ENCODE results near the gene ESPL1. TPM values are rescaled to one million over a fixed set of nuclear protein-coding genes. Genes with fewer than 3 reads are reported as not detected.
A peak's percentile ranks its signal among the peaks of the same experiment; 100 is the strongest.

ESPL1 gene
- total and polyA plus RNA-seq, 4 donors = 0.77 to 6.7 (median 1.5) TPM

DNA sequence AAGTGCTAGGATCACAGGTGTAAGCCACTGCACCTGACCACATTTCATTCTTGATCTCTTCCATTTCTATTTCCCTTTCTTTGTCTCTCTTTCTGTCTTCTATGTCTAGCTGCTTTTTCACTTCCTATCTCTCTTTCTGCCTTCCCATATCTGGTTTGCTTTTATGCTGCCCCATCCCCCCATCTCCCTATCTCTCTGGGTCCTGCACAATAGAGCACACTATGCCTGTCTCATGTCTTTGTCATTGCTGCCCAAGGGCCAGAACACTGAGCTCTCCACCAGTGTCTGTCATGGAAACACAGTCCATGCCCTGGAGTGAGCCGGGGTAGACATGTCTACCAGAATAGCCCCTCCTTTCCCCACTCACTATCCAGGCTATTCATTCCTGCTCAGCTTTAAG, 23.8 kb upstream of the ESPL1 start:
- H3K4me1 ChIP-seq (ENCODE audit: control insufficient read depth in 5 of 5, insufficient read depth in 5 of 5, low read length in 5 of 5) = no peaks in the 10 kb centered on the region
- H3K27me3 ChIP-seq (ENCODE audit: control insufficient read depth in 3 of 3, insufficient read depth in 3 of 3, low read length in 2 of 3) = no peaks in the 10 kb centered on the region
- H3K9ac ChIP-seq (ENCODE audit: insufficient read depth in 1 of 2, low read length in 2 of 2) = no peak overlapping the region
- no peak for ATAC-seq (ENCODE audit: insufficient read depth, low FRiP score)
- DNase-seq = no peak
- no peaks in the 10 kb centered on the region for H3K9me3 ChIP-seq (ENCODE audit: control insufficient read depth in 4 of 4, insufficient read depth in 3 of 4, low read length in 3 of 4)
- H3K4me3 ChIP-seq = no peak overlapping the region
- TF ChIP-seq, protein P1, sequence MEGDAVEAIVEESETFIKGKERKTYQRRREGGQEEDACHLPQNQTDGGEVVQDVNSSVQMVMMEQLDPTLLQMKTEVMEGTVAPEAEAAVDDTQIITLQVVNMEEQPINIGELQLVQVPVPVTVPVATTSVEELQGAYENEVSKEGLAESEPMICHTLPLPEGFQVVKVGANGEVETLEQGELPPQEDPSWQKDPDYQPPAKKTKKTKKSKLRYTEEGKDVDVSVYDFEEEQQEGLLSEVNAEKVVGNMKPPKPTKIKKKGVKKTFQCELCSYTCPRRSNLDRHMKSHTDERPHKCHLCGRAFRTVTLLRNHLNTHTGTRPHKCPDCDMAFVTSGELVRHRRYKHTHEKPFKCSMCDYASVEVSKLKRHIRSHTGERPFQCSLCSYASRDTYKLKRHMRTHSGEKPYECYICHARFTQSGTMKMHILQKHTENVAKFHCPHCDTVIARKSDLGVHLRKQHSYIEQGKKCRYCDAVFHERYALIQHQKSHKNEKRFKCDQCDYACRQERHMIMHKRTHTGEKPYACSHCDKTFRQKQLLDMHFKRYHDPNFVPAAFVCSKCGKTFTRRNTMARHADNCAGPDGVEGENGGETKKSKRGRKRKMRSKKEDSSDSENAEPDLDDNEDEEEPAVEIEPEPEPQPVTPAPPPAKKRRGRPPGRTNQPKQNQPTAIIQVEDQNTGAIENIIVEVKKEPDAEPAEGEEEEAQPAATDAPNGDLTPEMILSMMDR (IDR thresholded peaks at IDR 0.05; ENCODE audit: control extremely low read depth, extremely low read depth) = no peak
- no peaks in the 10 kb centered on the region for H3K36me3 ChIP-seq (ENCODE audit: control insufficient read depth in 4 of 4, insufficient read depth in 4 of 4, low read length in 4 of 4)
- no peak overlapping the region for H3K27ac ChIP-seq (ENCODE audit: low read depth in 1 of 2, low read length in 1 of 2)
- 71 to 83% methylated on average over 1 of the region's 1 CpG for WGBS, 2 donors

DNA sequence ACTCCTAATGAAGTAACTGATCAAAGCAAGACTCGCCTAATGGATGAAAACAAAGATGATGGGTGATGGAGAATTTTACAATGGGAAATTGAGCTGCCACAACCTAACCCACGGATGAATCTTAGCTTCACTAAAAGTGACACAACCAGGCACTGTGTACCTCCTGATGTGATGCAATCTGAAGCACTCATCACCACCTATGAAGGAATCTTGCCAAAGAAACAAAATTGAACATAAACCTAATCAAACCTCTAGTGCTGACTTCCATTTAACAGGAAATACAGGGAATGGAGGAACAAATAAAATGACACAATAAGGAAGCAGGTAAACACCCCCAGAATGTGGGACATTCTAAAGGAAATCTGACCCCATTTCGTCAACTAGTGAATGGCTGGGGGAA, 22.8 kb upstream of the ESPL1 start:
- no peak overlapping the region for H3K4me3 ChIP-seq
- TF ChIP-seq, protein P1 (IDR thresholded peaks at IDR 0.05; ENCODE audit: control extremely low read depth, extremely low read depth) = no peak
- H3K36me3 ChIP-seq (ENCODE audit: control insufficient read depth in 4 of 4, insufficient read depth in 4 of 4, low read length in 4 of 4) = no peaks in the 10 kb centered on the region
- no peaks in the 10 kb centered on the region for H3K27me3 ChIP-seq (ENCODE audit: control insufficient read depth in 3 of 3, insufficient read depth in 3 of 3, low read length in 2 of 3)
- WGBS, 2 donors = 81 to 84% methylated on average over 3 of the region's 3 CpGs
- no peak overlapping the region for H3K9ac ChIP-seq (ENCODE audit: insufficient read depth in 1 of 2, low read length in 2 of 2)
- ATAC-seq (ENCODE audit: insufficient read depth, low FRiP score) (no peak), DNase-seq (no peak)
- no peak overlapping the region for H3K27ac ChIP-seq (ENCODE audit: low read depth in 1 of 2, low read length in 1 of 2)
- no peaks in the 10 kb centered on the region for H3K9me3 ChIP-seq (ENCODE audit: control insufficient read depth in 4 of 4, insufficient read depth in 3 of 4, low read length in 3 of 4)
- no peaks in the 10 kb centered on the region for H3K4me1 ChIP-seq (ENCODE audit: control insufficient read depth in 5 of 5, insufficient read depth in 5 of 5, low read length in 5 of 5)

DNA sequence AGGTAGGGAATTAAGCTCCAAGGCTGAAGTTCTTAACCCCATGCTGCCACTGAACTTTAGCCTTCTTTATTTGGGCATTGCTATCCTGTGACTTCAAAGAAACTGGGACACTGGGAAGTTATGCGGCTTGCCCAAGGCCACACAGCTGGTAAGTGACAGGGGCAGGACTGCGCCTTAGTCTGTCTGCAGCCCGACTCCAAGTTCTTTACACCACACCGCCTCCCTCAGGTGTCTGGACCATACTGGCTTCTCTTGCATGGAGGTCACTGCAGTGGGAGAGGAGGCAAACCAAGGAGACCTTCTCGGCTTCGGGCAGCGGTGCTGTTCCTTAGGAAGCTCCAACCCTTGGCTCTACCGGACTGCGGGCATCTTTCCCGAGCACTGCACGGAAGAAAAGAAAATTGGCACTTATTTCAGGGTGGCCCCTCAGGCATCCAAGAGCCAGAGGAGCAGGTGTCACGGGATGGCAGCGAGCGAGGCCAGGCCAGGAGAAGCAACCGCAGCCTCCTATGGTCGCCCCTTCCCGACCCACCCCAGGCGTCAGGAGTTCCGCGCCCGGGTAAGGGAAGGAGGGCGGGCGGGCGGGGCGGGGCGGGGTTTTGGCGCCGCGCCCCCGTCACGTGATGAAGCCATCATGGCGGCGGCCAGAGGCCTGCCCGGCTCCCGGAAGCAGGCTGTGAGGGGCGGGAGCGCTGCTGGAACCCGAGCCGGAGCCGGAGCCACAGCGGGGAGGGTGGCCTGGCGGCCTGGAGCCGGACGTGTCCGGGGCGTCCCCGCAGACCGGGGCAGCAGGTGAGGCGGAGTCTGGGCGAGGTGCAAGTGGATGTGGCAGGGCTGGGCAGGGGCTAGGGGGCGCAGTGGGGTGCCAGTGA, 16.4 kb upstream of the ESPL1 start:
- Histone ChIP-seq H3K9me3 (ENCODE audit: control insufficient read depth in 4 of 4, insufficient read depth in 3 of 4, low read length in 3 of 4) (no peaks in the 10 kb centered on the region), H3K4me3 (peak overlapping the region; percentile 98), H3K27me3 (ENCODE audit: control insufficient read depth in 3 of 3, insufficient read depth in 3 of 3, low read length in 2 of 3) (no peaks in the 10 kb centered on the region), H3K4me1 (ENCODE audit: control insufficient read depth in 5 of 5, insufficient read depth in 5 of 5, low read length in 5 of 5) (peaks cover 0 to 18% (median 9%) of the 10 kb centered on the region in 5 donors), H3K36me3 (ENCODE audit: control insufficient read depth in 4 of 4, insufficient read depth in 4 of 4, low read length in 4 of 4) (peaks cover 0 to 15% (median 9%) of the 10 kb centered on the region in 4 donors), H3K9ac (ENCODE audit: insufficient read depth in 1 of 2, low read length in 2 of 2) (peak overlapping the region; percentile 63 to 76), H3K27ac (ENCODE audit: low read depth in 1 of 2, low read length in 1 of 2) (peak overlapping the region; percentile 89 to 93)
- TF ChIP-seq, protein P1 (IDR thresholded peaks at IDR 0.05; ENCODE audit: control extremely low read depth, extremely low read depth) = peak; percentile 23
- WGBS, 2 donors = 0% methylated on average over 35 to 51 of the region's 51 CpGs
- ATAC-seq (ENCODE audit: insufficient read depth, low FRiP score) (peak; percentile 91), DNase-seq (peak; percentile 83 to 91 (median 88))

Measured in lung (tissue), 12 donors.